Activated CD8-positive, alpha-beta memory T cell treated with anti-CD3 and anti-CD28 coated beads, Interleukin-2, amount 50 U/mL, for 4 hours (primary cell): ENCODE measurements around the gene ACP2.

Experiments
- DNase-seq: peaks from one replicate; pipeline ENCODE4 v3.0.0-alpha.2; 2020

ACP2 gene

GRCh38 chr11:47248664-47249377 is at the start of gene ACP2:
Gene ACP2 (minus strand): TSS chr11:47248814. CDS start chr11:47248789, 25 bp downstream.
- peak; percentile 84 for DNase-seq

- DNase-seq = no peak
Measured at GRCh38 chr11:47296045-47296444, 47.4 kb upstream of the ACP2 start.

- DNase-seq = no peak
Measured at GRCh38 chr11:47295385-47295784, 46.8 kb upstream of the ACP2 start.

- no peak for DNase-seq
Measured at GRCh38 chr11:47289856-47290255, 41.2 kb upstream of the ACP2 start.

GRCh38 chr11:47288066-47288465 is 39.5 kb upstream of the ACP2 start:
- no peak for DNase-seq

GRCh38 chr11:47285969-47286770 is 37.6 kb upstream of the ACP2 start:
- no peak for DNase-seq

GRCh38 chr11:47284151-47284550 is 35.5 kb upstream of the ACP2 start:
- DNase-seq = no peak

GRCh38 chr11:47282462-47282861 is 33.8 kb upstream of the ACP2 start:
- no peak for DNase-seq

GRCh38 chr11:47280860-47281259 is 32.2 kb upstream of the ACP2 start:
- no peak for DNase-seq

GRCh38 chr11:47280099-47280498 is 31.5 kb upstream of the ACP2 start:
- no peak for DNase-seq

- no peak for DNase-seq
Measured at GRCh38 chr11:47278769-47279168, 30.2 kb upstream of the ACP2 start.

GRCh38 chr11:47278058-47278457 is 29.4 kb upstream of the ACP2 start:
- no peak for DNase-seq

- no peak for DNase-seq
Measured at GRCh38 chr11:47276923-47277322, 28.3 kb upstream of the ACP2 start.

- no peak for DNase-seq
Measured at GRCh38 chr11:47274495-47275235, 26.1 kb upstream of the ACP2 start.

GRCh38 chr11:47272706-47273105 is 24.1 kb upstream of the ACP2 start:
- DNase-seq = no peak

GRCh38 chr11:47271961-47272661 is 23.5 kb upstream of the ACP2 start:
- DNase-seq = no peak

- DNase-seq = no peak
Measured at GRCh38 chr11:47271328-47271727, 22.7 kb upstream of the ACP2 start.

GRCh38 chr11:47270331-47271271 is 22.0 kb upstream of the ACP2 start:
- peak; percentile 20 for DNase-seq

GRCh38 chr11:47269829-47270305 is 21.3 kb upstream of the ACP2 start, which contains the start of gene MADD:
Gene MADD (plus strand): TSS chr11:47270133.
- peak; percentile 92 for DNase-seq

- DNase-seq = peak; percentile 84
Measured at GRCh38 chr11:47269002-47269828, 20.6 kb upstream of the ACP2 start.
